SK-N-MC (cell line): ENCODE measurements around the gene YPEL2.

Source experiments
- EZH2 ChIP-seq: fragments of 200-600 bp; sonication (generic); IDR thresholded peaks from one replicate; pipeline ENCODE4 v1.6.1; 2017; ENCODE audit warnings: antibody characterized with exemption
- FOXP2 ChIP-seq: optimal IDR thresholded peaks from 2 replicates; pipeline ENCODE3; 2011; ENCODE audit warnings: mild to moderate bottlenecking, moderate library complexity; ENCODE audit not compliant: insufficient read depth; ENCODE audit errors: extremely low read length, control extremely low read depth
- POLR2AphosphoS5 ChIP-seq: IDR thresholded peaks from 2 replicates; pipeline ENCODE4 v1.6.1; 2012; ENCODE audit warnings: mild to moderate bottlenecking, low read depth, low read length, borderline replicate concordance

- TF ChIP-seq EZH2 (no peak), POLR2AphosphoS5 (no peak), FOXP2 (no peak)
These were observed 87.3 kb downstream of the YPEL2 start for GRCh38 chr17:59418732-59419166.
